ENCODE data around the gene RAD51B.

DNA sequence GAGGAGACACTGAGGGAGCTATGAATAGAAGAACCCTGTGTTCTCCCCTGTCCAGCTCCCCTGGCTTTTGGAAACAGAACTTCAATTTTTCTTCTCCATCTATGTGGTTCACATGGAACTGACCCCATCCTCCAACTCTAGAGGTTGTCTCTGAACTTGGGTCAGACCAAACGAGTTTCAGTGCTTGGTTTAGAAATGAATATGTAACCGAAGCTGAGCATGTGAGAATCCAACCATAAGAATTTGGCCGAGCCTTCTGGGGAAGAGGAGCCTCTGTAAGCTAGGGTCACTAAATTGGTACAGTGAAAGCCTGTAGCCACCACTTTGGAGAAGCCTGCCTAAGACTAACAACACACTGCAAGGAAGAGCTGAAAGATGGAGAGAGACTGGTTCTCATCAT, 508.9 kb downstream of the RAD51B start:
- TF ChIP-seq POLR2AphosphoS5 (IDR thresholded peaks at IDR 0.05; ENCODE audit: low read depth) (no peak), GABPA (IDR thresholded peaks at IDR 0.05; ENCODE audit: low read depth) (no peak)
- TF ChIP-seq, protein P1, sequence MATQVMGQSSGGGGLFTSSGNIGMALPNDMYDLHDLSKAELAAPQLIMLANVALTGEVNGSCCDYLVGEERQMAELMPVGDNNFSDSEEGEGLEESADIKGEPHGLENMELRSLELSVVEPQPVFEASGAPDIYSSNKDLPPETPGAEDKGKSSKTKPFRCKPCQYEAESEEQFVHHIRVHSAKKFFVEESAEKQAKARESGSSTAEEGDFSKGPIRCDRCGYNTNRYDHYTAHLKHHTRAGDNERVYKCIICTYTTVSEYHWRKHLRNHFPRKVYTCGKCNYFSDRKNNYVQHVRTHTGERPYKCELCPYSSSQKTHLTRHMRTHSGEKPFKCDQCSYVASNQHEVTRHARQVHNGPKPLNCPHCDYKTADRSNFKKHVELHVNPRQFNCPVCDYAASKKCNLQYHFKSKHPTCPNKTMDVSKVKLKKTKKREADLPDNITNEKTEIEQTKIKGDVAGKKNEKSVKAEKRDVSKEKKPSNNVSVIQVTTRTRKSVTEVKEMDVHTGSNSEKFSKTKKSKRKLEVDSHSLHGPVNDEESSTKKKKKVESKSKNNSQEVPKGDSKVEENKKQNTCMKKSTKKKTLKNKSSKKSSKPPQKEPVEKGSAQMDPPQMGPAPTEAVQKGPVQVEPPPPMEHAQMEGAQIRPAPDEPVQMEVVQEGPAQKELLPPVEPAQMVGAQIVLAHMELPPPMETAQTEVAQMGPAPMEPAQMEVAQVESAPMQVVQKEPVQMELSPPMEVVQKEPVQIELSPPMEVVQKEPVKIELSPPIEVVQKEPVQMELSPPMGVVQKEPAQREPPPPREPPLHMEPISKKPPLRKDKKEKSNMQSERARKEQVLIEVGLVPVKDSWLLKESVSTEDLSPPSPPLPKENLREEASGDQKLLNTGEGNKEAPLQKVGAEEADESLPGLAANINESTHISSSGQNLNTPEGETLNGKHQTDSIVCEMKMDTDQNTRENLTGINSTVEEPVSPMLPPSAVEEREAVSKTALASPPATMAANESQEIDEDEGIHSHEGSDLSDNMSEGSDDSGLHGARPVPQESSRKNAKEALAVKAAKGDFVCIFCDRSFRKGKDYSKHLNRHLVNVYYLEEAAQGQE (IDR thresholded peaks at IDR 0.05; ENCODE audit: insufficient replicate concordance, low read depth), result no peak

All from HL-60 (cell line).